C4-2B (cell line): Measurements from ENCODE around the gene ZNF367.

Experiments
- H3K27ac ChIP-seq: fragments of 450-650 bp; 2 replicates; pipeline ENCODE4 v1.5.1; 2017
- CTCF ChIP-seq: fragments of 450-650 bp; conservative IDR thresholded peaks from 2 replicates; pipeline ENCODE4 v1.5.1; 2017; ENCODE audit warnings: mild to moderate bottlenecking
- ZFX ChIP-seq: fragments of 450-650 bp; IDR thresholded peaks from 2 replicates; pipeline ENCODE4 v1.6.1; 2017

The ZNF367 gene

DNA sequence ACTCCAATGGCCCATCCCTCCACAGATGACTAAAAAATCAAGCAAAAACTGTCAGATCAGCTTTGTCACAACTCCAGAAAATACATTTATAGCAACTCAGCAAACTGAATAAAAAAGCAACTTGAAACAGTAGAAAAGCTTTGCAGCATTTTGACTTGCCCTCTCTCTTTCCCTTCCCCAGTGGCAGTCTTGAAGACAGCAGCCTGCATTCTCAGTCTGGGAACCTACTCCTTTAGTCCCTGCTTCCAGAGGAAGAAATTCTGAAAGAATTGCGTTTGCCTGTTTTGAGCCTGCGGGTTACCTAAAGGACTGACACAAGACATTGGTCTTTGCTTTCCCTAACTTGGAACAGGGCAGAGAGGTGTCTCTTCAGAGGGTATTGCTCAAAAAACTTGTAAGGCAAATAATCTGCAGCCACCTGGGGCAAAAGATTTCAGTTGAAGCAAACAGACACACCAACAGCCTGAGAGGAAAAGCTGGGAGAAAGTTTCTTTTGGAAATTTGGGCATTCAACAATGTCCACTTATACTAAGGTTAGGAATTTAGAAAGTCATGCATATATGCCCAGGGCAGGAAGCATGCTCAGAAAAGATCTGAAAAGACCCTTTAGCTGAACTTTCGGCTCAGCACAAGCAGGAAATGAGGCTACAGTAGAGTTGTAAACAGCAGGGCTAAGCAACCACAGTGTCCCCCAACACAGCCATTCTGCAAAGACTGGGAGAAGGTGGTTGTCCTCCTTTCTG, 19.4 kb downstream of the ZNF367 start:
- TF ChIP-seq ZFX: no peak
- no peak for TF ChIP-seq CTCF
- H3K27ac ChIP-seq: no peak overlapping the region

GRCh38 chr9:96395964-96396363, 22.2 kb downstream of the ZNF367 start:
- TF ChIP-seq ZFX (no peak), CTCF (no peak)
- H3K27ac ChIP-seq: no peak overlapping the region

DNA sequence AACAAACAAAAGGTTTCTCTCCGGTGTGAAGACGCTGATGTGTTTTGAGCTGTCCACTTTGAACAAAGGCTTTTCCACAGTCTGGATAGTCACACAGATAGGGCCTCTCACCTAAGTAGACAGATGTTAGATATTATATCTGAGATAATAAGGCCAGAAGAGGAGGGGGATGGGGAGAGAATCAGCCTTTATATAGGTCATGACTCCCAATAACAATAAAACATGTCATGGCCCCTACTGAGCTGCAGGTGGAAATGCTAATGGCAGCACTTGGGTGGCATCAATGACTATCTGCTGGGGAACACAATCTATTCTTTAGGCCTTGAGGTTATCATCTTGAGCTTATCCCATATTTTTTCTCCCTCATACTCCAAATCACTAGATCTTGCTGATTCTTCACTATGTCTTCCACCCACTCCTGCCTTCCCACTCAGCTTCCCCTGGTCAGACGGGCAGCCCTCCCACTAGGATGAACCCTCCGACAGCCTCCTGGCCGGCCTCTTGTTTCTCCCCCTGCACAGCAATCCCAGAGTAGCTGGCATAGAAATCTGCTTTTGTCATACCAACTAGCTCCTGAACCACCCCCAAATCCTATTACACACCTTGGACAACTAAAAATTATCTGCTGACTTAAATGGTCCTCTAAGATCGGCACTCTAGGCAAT, 23.2 kb downstream of the ZNF367 start:
- TF ChIP-seq ZFX (no peak), CTCF (no peak)
- no peak overlapping the region for H3K27ac ChIP-seq

DNA sequence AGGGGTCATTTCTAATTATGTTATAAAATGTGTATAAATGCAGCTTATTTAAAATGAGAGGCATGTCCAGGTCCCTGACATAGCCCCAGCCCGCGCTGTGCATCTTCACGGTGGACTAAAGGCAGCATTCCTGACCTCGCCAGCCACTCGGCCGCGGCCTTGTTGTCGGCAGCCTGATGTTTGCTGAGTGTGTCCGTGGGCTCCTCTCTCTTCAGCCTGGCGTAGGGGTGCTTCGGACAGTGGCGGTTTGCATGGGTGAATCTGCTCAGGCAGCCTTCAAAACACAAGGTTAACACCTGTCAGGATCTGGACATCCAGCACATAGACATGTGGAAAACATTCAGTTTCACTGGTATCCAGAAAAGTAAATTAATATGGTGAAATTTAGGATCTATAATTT, 25.9 kb downstream of the ZNF367 start:
- TF ChIP-seq CTCF: no peak
- no peak for TF ChIP-seq ZFX
- H3K27ac ChIP-seq: no peak overlapping the region

- TF ChIP-seq CTCF: no peak
- no peak for TF ChIP-seq ZFX
- H3K27ac ChIP-seq: no peak overlapping the region
Observed at GRCh38 chr9:96391021-96391765, 27.0 kb downstream of the ZNF367 start.

GRCh38 chr9:96388144-96388543, 30.0 kb downstream of the ZNF367 start:
- H3K27ac ChIP-seq: no peak overlapping the region
- no peak for TF ChIP-seq CTCF
- no peak for TF ChIP-seq ZFX

DNA sequence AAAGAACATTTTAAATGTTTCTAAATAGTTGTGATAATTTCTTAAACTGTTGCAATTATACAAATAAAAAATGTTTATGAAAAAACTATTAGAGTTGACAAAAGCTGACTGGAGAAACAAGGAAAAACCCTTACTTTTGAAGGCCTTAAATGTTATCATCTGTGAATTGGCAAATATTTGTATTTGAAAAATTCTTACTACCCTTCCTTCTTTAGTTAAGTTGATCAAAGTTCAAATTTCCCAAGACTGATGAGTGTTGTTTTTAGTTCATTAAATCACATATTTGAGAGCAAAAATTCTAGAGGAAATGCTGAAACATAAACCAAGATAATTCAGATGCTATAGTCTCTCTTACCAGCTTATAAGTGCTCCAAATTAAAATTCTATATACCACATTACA, 32.0 kb downstream of the ZNF367 start:
- TF ChIP-seq CTCF: no peak
- TF ChIP-seq ZFX: no peak
- H3K27ac ChIP-seq: no peak overlapping the region
